DOHH2 (cell line): Measurements from ENCODE around the gene HCK.

Experiments used
- H3F3A ChIP-seq: fragments of 200-600 bp; sonication (generic), shearing (Covaris generic); 2 replicates; pipeline ENCODE4 v1.6.0; 2016; ENCODE audit warnings: antibody characterized with exemption, mild to moderate bottlenecking; ENCODE audit not compliant: control insufficient read depth, insufficient read depth
- H3K27ac ChIP-seq: fragments of 200-600 bp; sonication (generic); 2 replicates; pipeline ENCODE4 v1.5.1; 2014; ENCODE audit warnings: low read depth, mild to moderate bottlenecking, low read length, moderate library complexity
- H3K27me3 ChIP-seq: fragments of 200-600 bp; sonication (generic); 2 replicates; pipeline ENCODE4 v1.6.1; 2014; ENCODE audit warnings: mild to moderate bottlenecking, low read length, mixed read lengths; ENCODE audit not compliant: control insufficient read depth
- H3K36me3 ChIP-seq: fragments of 200-600 bp; sonication (generic); 2 replicates; pipeline ENCODE4 v1.6.1; 2014; ENCODE audit warnings: mild to moderate bottlenecking, low read length, moderate library complexity, mixed read lengths; ENCODE audit not compliant: control insufficient read depth
- H3K4me1 ChIP-seq: fragments of 200-600 bp; sonication (generic); 2 replicates; pipeline ENCODE4 v1.6.1; 2014; ENCODE audit warnings: mild to moderate bottlenecking, low read length, mixed read lengths; ENCODE audit not compliant: control insufficient read depth
- H3K4me2 ChIP-seq: fragments of 200-600 bp; sonication (generic); 2 replicates; pipeline ENCODE4 v1.6.0; 2014; ENCODE audit warnings: mild to moderate bottlenecking, low read length, moderate library complexity
- H3K4me3 ChIP-seq: fragments of 200-600 bp; sonication (generic); 2 replicates; pipeline ENCODE4 v1.5.1; 2014; ENCODE audit warnings: mild to moderate bottlenecking, low read length, mixed read lengths
- H3K79me2 ChIP-seq: fragments of 200-600 bp; sonication (generic); 2 replicates; pipeline ENCODE4 v1.6.1; 2014; ENCODE audit warnings: mild to moderate bottlenecking, low read length, mixed read lengths; ENCODE audit not compliant: control insufficient read depth
- H3K9me2 ChIP-seq: fragments of 200-600 bp; sonication (generic); replicated peaks from 2 replicates; pipeline ENCODE4 v1.6.1; 2014; ENCODE audit warnings: mild to moderate bottlenecking, low read length, mixed read lengths; ENCODE audit not compliant: control insufficient read depth
- H3K9me3 ChIP-seq: fragments of 200-600 bp; sonication (generic); 2 replicates; pipeline ENCODE4 v1.6.1; 2014; ENCODE audit warnings: antibody characterized with exemption, low read length, mixed read lengths; ENCODE audit not compliant: control insufficient read depth, insufficient read depth
- H4K20me1 ChIP-seq: fragments of 200-600 bp; sonication (generic); 2 replicates; pipeline ENCODE4 v1.6.0; 2014; ENCODE audit warnings: low read depth, mild to moderate bottlenecking, antibody characterized with exemption, low read length, moderate library complexity; ENCODE audit not compliant: control insufficient read depth, insufficient read depth
- CTCF ChIP-seq: fragments of 200-600 bp; sonication (generic); IDR thresholded peaks from one replicate; pipeline ENCODE4 v1.5.1; 2014; ENCODE audit warnings: antibody characterized with exemption, mild to moderate bottlenecking, low read depth, low read length; ENCODE audit not compliant: poor library complexity, severe bottlenecking
- EZH2phosphoT487 ChIP-seq: fragments of 200-600 bp; sonication (generic); IDR thresholded peaks from 2 replicates; pipeline ENCODE4 v1.6.1; 2017; ENCODE audit warnings: borderline replicate concordance, mild to moderate bottlenecking, antibody characterized with exemption, low read length, moderate library complexity, mixed read lengths

The HCK gene

GRCh38 chr20:32149566-32150170 is 97.6 kb downstream of the HCK start:
- Histone ChIP-seq H3K9me3 (no peaks in the 10 kb centered on the region), H3K4me1 (no peaks in the 10 kb centered on the region), H4K20me1 (no peaks in the 10 kb centered on the region), H3K4me3 (no peak overlapping the region), H3K9me2 (no peaks in the 10 kb centered on the region), H3K79me2 (no peaks in the 10 kb centered on the region), H3F3A (no peaks in the 10 kb centered on the region), H3K36me3 (peaks cover 71% of the 10 kb centered on the region), H3K27ac (no peak overlapping the region), H3K27me3 (no peaks in the 10 kb centered on the region), H3K4me2 (no peak overlapping the region)
- TF ChIP-seq CTCF (no peak), EZH2phosphoT487 (no peak)

GRCh38 chr20:32150291-32150848 is 98.3 kb downstream of the HCK start:
- TF ChIP-seq EZH2phosphoT487 (no peak), CTCF (no peak)
- no peaks in the 10 kb centered on the region for H3K79me2 ChIP-seq
- H3K9me3 ChIP-seq, result no peaks in the 10 kb centered on the region
- H3K4me2 ChIP-seq, result no peak overlapping the region
- H3F3A ChIP-seq, result no peaks in the 10 kb centered on the region
- H4K20me1 ChIP-seq, result no peaks in the 10 kb centered on the region
- peaks cover 68% of the 10 kb centered on the region for H3K36me3 ChIP-seq
- H3K27me3 ChIP-seq, result no peaks in the 10 kb centered on the region
- no peak overlapping the region for H3K4me3 ChIP-seq
- H3K27ac ChIP-seq, result no peak overlapping the region
- no peaks in the 10 kb centered on the region for H3K9me2 ChIP-seq
- no peaks in the 10 kb centered on the region for H3K4me1 ChIP-seq
